ENCODE data around the gene ANKRD36B.
"Not testable (repeated sequence)": the region's sequence is repeated elsewhere in the genome, so short reads cannot be mapped to it uniquely, and the experiment has no call there.

The ANKRD36B gene

DNA sequence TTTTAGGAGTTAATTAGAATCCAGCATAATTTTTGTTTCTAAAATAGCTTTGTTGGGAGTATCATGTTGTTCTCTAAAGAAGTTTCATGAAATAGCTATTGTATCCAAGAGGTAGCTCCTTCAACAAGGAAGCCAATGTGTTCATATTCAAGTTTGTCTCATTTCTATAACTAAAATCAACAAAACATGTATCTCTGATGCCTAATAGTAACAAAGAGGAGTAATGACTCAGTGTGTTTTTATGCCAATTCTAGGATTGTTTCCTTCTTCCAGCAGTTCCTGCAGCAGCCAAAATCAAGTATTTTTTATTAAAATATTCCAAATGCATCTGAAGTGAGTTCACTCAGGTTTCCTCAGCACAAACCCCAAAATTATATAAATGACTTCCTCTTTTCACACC lies 41.1 kb downstream of the ANKRD36B start:
- not testable (repeated sequence) for DNase-seq

DNA sequence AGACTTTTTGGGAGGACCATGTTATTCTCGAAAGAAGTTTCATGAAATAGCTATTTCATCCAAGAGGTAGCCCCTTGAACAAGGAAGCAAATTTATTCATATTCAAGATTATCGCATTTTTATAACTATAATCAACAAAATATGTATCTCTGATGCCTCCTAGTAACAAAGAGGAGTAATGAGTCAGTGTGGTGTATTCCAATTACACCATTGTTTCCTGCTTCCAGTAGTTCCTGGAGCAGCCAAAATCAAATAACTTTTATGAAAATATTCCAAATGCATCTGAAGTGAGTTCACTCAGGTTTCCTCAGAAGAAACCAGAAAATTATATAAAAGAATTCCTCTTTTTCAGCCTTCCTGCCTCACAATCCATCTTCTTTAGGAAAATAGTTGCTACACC lies 43.0 kb downstream of the ANKRD36B start:
- DNase-seq, result peak; percentile 4

DNA sequence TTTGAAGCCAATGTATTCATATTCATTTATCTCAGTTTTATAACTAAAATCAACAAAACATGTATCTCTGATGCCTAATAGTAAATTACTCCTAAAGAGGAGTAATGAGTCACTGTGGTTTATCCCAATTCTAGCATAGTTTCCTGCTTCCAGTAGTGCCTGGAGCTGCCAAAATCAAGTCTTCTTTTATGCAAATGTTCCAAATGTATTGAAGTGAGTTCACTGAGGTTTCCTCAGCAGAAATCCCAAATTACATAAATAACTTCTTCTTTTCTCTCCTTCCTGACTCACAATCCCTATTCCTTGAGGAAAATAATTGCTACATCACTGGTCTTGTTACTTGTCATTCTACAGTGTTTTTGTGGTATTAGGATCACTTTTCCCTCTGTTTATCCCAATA lies 44.8 kb downstream of the ANKRD36B start:
- peak; percentile 18 for DNase-seq

DNA sequence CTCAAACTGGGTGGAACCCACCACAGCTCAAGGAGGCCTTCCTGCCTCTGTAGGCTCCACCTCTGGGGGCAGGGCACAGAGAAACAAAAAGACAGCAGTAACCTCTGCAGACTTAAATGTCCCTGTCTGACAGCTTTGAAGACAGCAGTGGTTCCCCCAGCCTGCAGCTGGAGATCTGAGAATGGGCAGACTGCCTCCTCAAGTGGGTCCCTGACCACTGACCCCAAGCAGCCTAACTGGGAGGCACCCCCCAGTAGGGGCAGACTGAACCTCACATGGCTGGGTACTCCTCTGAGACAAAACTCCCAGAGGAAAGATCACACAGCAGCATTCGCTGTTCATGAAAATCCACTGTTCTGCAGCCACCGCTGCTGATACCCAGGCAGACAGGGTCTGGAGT lies 63.8 kb downstream of the ANKRD36B start:
- DNase-seq, result not testable (repeated sequence)

DNA sequence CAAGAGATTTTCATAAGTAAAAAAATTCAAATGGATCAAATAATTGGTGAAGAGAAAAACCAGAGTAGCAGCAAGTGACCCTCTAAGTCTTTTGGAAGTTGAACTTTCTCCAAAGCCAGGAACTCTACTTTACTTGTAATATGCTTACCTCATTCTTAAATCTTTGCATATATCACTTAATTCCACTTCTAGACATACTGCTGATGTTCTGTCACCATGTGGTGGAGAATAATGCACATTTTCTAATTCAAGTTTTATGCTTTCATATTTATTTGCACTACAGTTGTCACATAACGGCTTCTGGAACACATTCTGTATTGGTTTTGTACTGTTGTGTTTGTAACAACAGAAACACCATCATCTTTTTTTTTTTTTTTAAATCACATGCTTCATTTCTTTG lies 65.9 kb downstream of the ANKRD36B start:
- DNase-seq, result not testable (repeated sequence)

DNA sequence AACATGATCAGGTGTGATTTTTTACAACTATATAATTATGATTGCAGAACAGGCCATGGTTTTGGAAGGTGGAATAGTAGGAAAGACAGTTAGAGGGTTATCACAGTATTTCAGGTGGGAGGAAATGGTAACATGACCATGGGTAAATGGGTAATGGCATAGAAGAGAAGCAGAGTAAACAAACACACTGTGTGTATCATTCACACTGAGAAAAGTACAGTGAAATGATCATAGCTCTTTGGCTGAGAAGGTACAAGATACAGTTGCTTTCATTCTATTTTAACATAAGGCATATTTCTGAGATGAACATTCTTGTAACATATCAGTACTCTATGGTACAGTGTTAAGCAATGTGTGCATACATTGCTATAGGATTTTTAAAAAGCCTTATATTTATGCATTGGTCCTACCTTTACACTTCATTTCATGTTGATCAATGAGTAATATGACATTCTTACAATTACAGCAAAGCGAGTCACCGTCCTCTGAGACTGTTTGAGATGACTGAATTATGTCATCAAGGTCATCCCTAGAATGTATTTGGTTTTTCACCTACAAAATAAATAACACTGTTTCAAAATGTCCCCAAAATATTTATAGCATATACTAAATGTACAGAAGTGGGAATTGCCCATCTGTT lies 66.6 kb downstream of the ANKRD36B start:
- DNase-seq, result not testable (repeated sequence)

DNA sequence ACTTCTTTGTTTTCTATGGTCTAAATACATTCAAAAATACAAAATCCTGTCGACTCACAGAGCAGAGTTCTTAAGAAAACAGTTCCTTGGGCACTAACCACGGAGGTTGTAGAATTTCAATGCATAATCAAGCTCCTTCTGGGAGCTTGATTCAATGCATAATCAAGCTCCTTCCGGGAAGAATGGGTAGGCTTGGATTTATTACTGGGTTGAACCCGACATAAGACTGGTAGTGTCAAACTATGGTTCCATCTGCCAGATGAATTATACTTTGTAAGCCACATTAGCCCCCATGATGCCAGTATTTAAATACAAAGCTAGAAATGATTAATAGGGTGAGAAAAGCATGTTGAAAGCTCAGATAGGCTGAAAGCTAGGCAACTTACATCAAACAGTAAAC lies 94.0 kb downstream of the ANKRD36B start:
- not testable (repeated sequence) for DNase-seq

DNA sequence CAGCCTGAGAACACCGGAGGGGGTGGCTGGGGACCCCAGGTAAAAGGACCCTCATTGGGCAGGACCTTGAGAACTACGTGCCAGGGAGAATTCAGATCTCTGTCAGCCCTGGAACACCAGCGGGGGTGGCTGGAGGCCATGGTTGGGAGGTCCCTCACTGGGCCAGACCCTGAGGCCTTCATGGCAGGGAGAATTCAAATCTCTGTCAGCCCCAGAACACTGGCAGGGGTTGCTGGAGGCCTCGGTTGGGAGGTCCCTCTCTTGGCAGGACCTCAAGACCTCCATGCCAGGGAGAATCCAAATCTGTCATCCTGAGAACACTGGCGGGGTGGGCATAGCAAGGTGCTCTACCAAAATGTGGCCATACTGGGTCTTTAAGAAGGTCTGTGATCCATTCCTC lies 99.5 kb downstream of the ANKRD36B start:
- not testable (repeated sequence) for DNase-seq

Measured in fibroblast of upper back skin (primary cell).